Muscle of leg (tissue), 11 donors: ENCODE results near the gene SLC45A1. TPM values are rescaled to one million over a fixed set of nuclear protein-coding genes. Genes with fewer than 3 reads are reported as not detected.

Experiments
- DNase-seq: peaks from one replicate; pipeline ENCODE4 v3.0.0; 2013
- H3K27ac ChIP-seq: one replicate; pipeline ENCODE4 v1.5.1; 2013; ENCODE audit warnings: mild to moderate bottlenecking, low read length, control low read depth
- H3K27me3 ChIP-seq: one replicate; pipeline ENCODE4 v1.6.1; 2013; ENCODE audit warnings: low read length; ENCODE audit not compliant: control insufficient read depth, insufficient read depth
- H3K36me3 ChIP-seq: one replicate; pipeline ENCODE4 v1.6.1; 2013; ENCODE audit warnings: low read length; ENCODE audit not compliant: control insufficient read depth, insufficient read depth
- H3K4me1 ChIP-seq: one replicate; pipeline ENCODE4 v1.6.1; 2013; ENCODE audit warnings: low read length; ENCODE audit not compliant: control insufficient read depth, insufficient read depth
- H3K4me3 ChIP-seq: one replicate; pipeline ENCODE4 v1.5.1; 2013; ENCODE audit warnings: low read length, control low read depth
- H3K9me3 ChIP-seq: replicated peaks from 2 replicates; pipeline ENCODE4 v1.6.1; 2013; ENCODE audit warnings: low read depth, low read length; ENCODE audit not compliant: control insufficient read depth
- WGBS: methylation state at CpG from one replicate; pipeline ENCODE4 v1.1.5; 2013; ENCODE audit warnings: missing lambda C conversion rate; ENCODE audit not compliant: insufficient coverage; 5-methylcytosine and 5-hydroxymethylcytosine counted together
- polyA plus RNA-seq, 8 donors: library from polyadenylated mRNA; unstranded; fragments of 120-200 nt; gene quantifications; one replicate each; pipeline versions ENCODE4 v1.2.1 to v1.2.3, GENCODE V29; 2013; ENCODE audit warnings: inconsistent platforms in 1 of 8, low replicate concordance in 1 of 8; ENCODE audit not compliant: insufficient read length in 8 of 8, insufficient read depth in 1 of 8
- total RNA-seq: library from RNA; stranded (reverse); fragments of 120-200 nt; gene quantifications from one replicate; pipeline ENCODE4 v1.2.4, GENCODE V29; 2013

SLC45A1 gene
- total and polyA plus RNA-seq, 9 donors = 0.35 to 1.9 (median 0.82) TPM

GRCh38 chr1:8359617-8360481, 41.9 kb downstream of the SLC45A1 start:
- peaks cover 96% of the 10 kb centered on the region for H3K36me3 ChIP-seq

GRCh38 chr1:8360493-8361197, 42.7 kb downstream of the SLC45A1 start:
- H3K27ac ChIP-seq = no peak overlapping the region
- peaks cover 90% of the 10 kb centered on the region for H3K36me3 ChIP-seq
- peaks cover 25% of the 10 kb centered on the region for H3K4me1 ChIP-seq
- no peaks in the 10 kb centered on the region for H3K27me3 ChIP-seq
- no peaks in the 10 kb centered on the region for H3K9me3 ChIP-seq
- no peak for DNase-seq
- WGBS = 88% methylated on average over 18 of the region's 26 CpGs
- no peak overlapping the region for H3K4me3 ChIP-seq

More at GRCh38 chr1:8359617-8360481, 41.9 kb downstream of the SLC45A1 start:
- no peaks in the 10 kb centered on the region for H3K9me3 ChIP-seq
- no peak overlapping the region for H3K4me3 ChIP-seq
- H3K4me1 ChIP-seq = peaks cover 21% of the 10 kb centered on the region
- WGBS = 92% methylated on average over 32 of the region's 44 CpGs
- H3K27ac ChIP-seq = no peak overlapping the region
- H3K27me3 ChIP-seq = no peaks in the 10 kb centered on the region
- no peak for DNase-seq

GRCh38 chr1:8361198-8361849, 43.4 kb downstream of the SLC45A1 start:
- Histone ChIP-seq H3K27me3 (no peaks in the 10 kb centered on the region), H3K4me1 (peaks cover 27% of the 10 kb centered on the region), H3K4me3 (no peak overlapping the region), H3K9me3 (no peaks in the 10 kb centered on the region), H3K27ac (no peak overlapping the region), H3K36me3 (peaks cover 90% of the 10 kb centered on the region)
- DNase-seq = no peak
- WGBS = 80% methylated on average over 11 of the region's 21 CpGs

- no peaks in the 10 kb centered on the region for H3K9me3 ChIP-seq
- H3K4me3 ChIP-seq = no peak overlapping the region
- H3K27me3 ChIP-seq = no peaks in the 10 kb centered on the region
- WGBS = 89% methylated on average over 10 of the region's 13 CpGs
- no peak for DNase-seq
- H3K36me3 ChIP-seq = peaks cover 82% of the 10 kb centered on the region
- H3K4me1 ChIP-seq = peaks cover 36% of the 10 kb centered on the region
- H3K27ac ChIP-seq = no peak overlapping the region
These were observed 44.8 kb downstream of the SLC45A1 start for GRCh38 chr1:8362701-8363101.

- no peak for DNase-seq
- WGBS = 40% methylated on average over 5 of the region's 8 CpGs
These were observed 45.4 kb downstream of the SLC45A1 start for GRCh38 chr1:8363186-8363766.

GRCh38 chr1:8363767-8364301, 45.9 kb downstream of the SLC45A1 start:
- DNase-seq = no peak
- peaks cover 71% of the 10 kb centered on the region for H3K36me3 ChIP-seq
- WGBS = 53% methylated on average over 13 of the region's 18 CpGs
- H3K9me3 ChIP-seq = no peaks in the 10 kb centered on the region
- H3K27me3 ChIP-seq = no peaks in the 10 kb centered on the region
- peaks cover 40% of the 10 kb centered on the region for H3K4me1 ChIP-seq
- no peak overlapping the region for H3K4me3 ChIP-seq
- H3K27ac ChIP-seq = no peak overlapping the region

More at GRCh38 chr1:8363186-8363766, 45.4 kb downstream of the SLC45A1 start:
- Histone ChIP-seq H3K27me3 (no peaks in the 10 kb centered on the region), H3K27ac (no peak overlapping the region), H3K9me3 (no peaks in the 10 kb centered on the region), H3K36me3 (peaks cover 76% of the 10 kb centered on the region), H3K4me1 (peaks cover 40% of the 10 kb centered on the region), H3K4me3 (no peak overlapping the region)

- no peak for DNase-seq
- Histone ChIP-seq H3K27me3 (no peaks in the 10 kb centered on the region), H3K9me3 (no peaks in the 10 kb centered on the region), H3K4me3 (no peak overlapping the region), H3K36me3 (peaks cover 61% of the 10 kb centered on the region), H3K27ac (no peak overlapping the region), H3K4me1 (peaks cover 40% of the 10 kb centered on the region)
- WGBS = 71% methylated on average over 13 of the region's 29 CpGs
These were observed 46.9 kb downstream of the SLC45A1 start for GRCh38 chr1:8364528-8365442.

GRCh38 chr1:8365661-8366362, 47.9 kb downstream of the SLC45A1 start:
- Histone ChIP-seq H3K27ac (no peak overlapping the region), H3K4me3 (no peak overlapping the region)
- DNase-seq = no peak

More at GRCh38 chr1:8365661-8366362, 47.9 kb downstream of the SLC45A1 start:
- peaks cover 50% of the 10 kb centered on the region for H3K4me1 ChIP-seq
- WGBS = 87% methylated on average over 18 of the region's 24 CpGs
- H3K9me3 ChIP-seq = no peaks in the 10 kb centered on the region
- no peaks in the 10 kb centered on the region for H3K27me3 ChIP-seq
- peaks cover 53% of the 10 kb centered on the region for H3K36me3 ChIP-seq
